WI38 (cell line): Measurements from ENCODE around the gene DVL1.

ENCODE experiments used
- H3K4me3 ChIP-seq: 2 replicates; pipeline ENCODE4 v1.5.1; 2011; ENCODE audit warnings: low read depth, mild to moderate bottlenecking, control low read depth, low read length
- TF ChIP-seq, protein P1 (sequence below): IDR thresholded peaks from 2 replicates; pipeline ENCODE4 v1.5.1; 2012; ENCODE audit warnings: low read depth, mild to moderate bottlenecking, control low read depth, low read length

Gene DVL1

DNA sequence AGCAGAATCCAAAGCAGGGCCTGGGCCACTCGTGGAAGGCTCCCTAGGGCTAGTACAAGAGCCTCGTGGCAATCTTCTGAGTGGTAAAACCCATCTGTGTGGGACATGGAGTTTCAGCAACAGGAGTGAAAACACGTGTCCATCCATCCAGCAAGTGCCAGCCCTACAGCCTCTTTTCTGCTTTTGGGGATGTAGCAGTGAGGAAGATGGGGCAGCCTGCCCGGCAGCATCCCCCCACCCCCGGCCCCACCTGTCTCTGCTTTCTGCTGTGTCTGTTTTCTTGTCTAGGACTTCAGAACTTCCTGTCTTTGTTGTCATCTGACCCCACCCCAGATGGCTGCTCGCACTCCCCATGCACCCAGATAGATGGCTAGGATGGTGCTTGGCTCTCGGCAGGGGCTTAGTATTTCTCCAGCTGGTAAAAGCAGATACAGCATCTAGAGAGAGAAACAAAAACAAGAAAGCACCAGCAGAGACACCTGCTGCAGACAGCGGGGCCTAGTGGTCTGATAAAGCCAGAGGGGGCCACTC is 23.1 kb downstream of the DVL1 start:
- H3K4me3 ChIP-seq: no peak overlapping the region; the same call in 1 of the 2 replicates
- TF ChIP-seq, protein P1, sequence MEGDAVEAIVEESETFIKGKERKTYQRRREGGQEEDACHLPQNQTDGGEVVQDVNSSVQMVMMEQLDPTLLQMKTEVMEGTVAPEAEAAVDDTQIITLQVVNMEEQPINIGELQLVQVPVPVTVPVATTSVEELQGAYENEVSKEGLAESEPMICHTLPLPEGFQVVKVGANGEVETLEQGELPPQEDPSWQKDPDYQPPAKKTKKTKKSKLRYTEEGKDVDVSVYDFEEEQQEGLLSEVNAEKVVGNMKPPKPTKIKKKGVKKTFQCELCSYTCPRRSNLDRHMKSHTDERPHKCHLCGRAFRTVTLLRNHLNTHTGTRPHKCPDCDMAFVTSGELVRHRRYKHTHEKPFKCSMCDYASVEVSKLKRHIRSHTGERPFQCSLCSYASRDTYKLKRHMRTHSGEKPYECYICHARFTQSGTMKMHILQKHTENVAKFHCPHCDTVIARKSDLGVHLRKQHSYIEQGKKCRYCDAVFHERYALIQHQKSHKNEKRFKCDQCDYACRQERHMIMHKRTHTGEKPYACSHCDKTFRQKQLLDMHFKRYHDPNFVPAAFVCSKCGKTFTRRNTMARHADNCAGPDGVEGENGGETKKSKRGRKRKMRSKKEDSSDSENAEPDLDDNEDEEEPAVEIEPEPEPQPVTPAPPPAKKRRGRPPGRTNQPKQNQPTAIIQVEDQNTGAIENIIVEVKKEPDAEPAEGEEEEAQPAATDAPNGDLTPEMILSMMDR: no peak

DNA sequence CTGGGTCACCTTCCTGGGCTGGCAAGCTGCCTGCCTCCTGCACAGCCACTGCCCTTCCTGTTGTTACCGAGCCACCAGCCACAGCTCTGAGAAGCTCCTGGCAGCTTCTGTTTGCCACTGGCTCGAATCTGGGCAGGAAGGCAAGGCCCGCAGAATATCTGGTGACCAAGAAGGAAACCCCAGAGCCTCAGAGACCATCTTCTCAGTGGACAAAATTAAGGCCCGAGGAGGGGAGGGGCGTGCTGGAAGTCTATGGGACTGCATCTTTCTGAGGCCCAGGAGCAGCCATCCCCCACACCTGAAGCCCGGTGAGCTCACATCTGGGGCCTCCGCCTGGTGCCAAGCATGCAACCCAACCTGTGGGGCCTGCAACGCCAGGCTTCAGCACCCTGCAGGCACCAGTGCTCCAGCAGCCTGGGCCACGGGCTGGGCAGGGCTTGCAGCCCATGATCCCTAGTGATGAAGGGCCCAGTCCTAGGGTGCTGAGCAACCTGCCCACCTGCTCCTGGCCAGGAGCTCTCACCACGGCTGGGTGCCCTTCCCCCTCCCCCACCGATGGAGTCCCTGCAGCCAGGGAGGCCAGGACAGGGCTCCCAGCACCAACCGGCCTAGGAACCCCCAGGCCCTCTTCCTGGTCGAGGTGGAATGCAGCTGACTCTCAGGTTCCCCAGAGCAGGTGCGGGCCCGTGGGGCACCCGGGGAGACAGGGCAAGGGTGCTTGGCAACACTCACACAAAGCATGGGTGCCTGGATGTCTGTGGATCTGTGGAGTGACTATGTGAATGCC is 23.7 kb downstream of the DVL1 start:
- H3K4me3 ChIP-seq: peak overlapping the region; percentile 83
- TF ChIP-seq, protein P1: no peak

DNA sequence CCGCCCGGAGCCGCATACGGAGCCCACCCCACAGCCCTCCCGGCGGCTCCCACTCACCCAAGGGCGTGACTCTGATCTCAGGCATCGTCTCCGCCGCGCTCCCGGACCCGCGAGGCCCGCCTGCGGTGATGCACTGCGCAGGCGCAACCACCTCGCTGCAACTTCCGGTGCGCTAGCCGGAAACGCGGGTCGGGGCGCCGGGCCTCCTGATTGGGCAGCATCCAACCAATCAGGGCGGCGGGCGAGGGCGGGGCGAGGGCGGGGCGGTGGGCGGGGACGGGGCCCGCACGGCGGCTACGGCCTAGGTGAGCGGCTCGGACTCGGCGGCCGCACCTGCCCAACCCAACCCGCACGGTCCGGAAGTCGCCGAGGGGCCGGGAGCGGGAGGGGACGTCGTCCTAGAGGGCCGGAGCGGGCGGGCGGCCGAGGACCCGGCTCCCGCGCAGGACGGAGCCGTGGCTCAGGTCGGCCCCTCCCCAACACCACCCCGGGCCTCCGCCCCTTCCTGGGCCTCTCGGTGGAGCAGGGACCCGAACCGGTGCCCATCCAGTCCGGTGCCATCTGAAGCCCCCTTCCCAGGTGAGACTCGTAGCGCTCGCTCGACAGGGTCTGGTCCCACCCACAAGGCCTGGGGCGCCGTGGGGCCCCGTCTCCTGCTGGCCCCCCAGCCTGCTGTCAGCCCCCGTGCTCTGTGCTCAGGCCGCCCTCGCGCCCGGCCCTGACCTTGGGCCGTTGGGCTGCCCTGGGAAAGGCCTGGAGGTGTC is 24.5 kb downstream of the DVL1 start, which contains the start of the genes CPTP and INTS11:
Gene CPTP, plus strand, starts transcription at position 279 of the 764 bp plus-strand sequence. CDS start 2,109 bp downstream, outside the sequence.
Gene INTS11, minus strand, starts transcription at position 137 of the 764 bp plus-strand sequence. Its CDS starts 52 bp downstream, at position 85.
- peak within 1 kb of the TSS; percentile 83 for H3K4me3 ChIP-seq

DNA sequence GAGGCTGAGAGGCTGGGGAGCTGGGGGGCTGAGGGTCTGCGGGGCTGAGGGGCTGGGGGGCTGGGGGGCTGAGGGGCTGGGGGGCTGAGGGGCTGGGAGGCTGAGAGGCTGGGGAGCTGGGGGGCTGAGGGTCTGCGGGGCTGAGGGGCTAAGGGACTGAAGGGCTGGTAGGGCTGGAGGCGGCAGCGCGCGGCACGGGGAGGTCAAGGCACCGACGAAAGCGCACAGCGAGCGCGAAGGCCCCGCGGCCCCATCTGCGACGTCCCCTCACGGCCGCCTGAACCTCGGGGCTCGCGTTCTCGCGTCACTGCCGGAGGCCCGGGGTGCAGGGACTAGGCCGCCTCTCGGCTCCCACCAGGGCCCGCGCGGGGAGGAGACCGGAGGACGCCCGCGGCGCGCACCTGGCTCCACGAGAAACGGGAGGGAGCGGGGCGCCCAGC is 25.1 kb downstream of the DVL1 start:
- TF ChIP-seq, protein P1: no peak
- H3K4me3 ChIP-seq: peak overlapping the region; percentile 83

More for the DNA sequence above, 24.5 kb downstream of the DVL1 start, which contains the start of the genes CPTP and INTS11:
- TF ChIP-seq, protein P1: no peak

DNA sequence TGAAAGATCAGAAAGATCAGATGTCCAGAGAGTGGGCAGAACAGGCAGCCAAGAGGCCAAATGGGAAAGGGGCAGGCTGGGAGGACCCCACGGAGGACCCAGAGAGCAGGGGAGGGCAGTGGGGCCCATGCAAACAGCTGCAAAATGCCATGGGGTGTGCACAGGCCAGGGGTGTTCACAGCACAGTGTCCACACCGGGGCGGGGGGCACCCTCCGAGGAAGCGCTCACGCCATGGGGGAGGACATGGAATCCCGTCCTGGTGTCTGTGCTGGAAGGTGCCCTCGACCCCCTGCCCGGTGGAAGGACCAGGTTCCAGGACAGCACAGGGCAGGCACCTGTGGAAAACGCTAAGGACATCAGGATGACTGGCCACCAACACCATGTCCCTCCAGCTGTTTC is 26.3 kb downstream of the DVL1 start:
- H3K4me3 ChIP-seq: no peak overlapping the region
- TF ChIP-seq, protein P1: no peak

DNA sequence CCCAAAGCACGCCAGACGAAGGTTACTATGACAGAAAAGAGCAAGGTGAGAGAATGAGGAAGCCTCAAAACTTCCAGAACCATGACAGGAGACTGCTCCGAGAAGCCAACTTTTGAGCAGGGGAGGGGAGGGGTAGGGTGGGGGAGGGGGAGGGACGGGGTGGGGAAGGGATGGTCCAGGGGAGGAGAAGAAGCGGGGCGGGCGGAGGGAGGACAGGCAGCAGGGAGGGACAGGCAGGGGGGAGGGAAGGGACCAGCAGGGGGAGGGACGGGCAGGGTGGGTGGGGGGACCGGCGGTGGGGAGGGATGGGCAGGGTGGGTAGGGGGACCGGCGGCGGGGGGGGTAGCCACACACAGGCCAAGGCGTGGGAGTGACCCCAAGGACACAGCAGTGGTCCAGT is 26.8 kb downstream of the DVL1 start:
- TF ChIP-seq, protein P1: no peak
- H3K4me3 ChIP-seq: no peak overlapping the region
